Ishikawa (cell line): ENCODE data around the gene CSHL1.

Source experiments
- CEBPB ChIP-seq: IDR thresholded peaks from 2 replicates; pipeline ENCODE4 v1.6.1; 2012
- CREB1 ChIP-seq: IDR thresholded peaks from 2 replicates; pipeline ENCODE4 v1.6.1; 2012; ENCODE audit warnings: low read depth
- EGR1 ChIP-seq: IDR thresholded peaks from 2 replicates; pipeline ENCODE4 v1.6.1; 2012
- EP300 ChIP-seq: IDR thresholded peaks from 2 replicates; pipeline ENCODE4 v1.6.1; 2012; ENCODE audit warnings: borderline replicate concordance
- FOXM1 ChIP-seq: IDR thresholded peaks from 2 replicates; pipeline ENCODE4 v1.6.1; 2012; ENCODE audit warnings: low read depth, borderline replicate concordance
- MAX ChIP-seq: IDR thresholded peaks from 2 replicates; pipeline ENCODE4 v1.6.1; 2012
- NFIC ChIP-seq: IDR thresholded peaks from 2 replicates; pipeline ENCODE4 v1.6.1; 2012
- RAD21 ChIP-seq: IDR thresholded peaks from 2 replicates; pipeline ENCODE4 v1.6.1; 2012; ENCODE audit warnings: low read depth
- REST ChIP-seq: IDR thresholded peaks from 2 replicates; pipeline ENCODE4 v1.6.1; 2012; ENCODE audit warnings: low read depth, mild to moderate bottlenecking
- TAF1 ChIP-seq: IDR thresholded peaks from 2 replicates; pipeline ENCODE4 v1.6.1; 2012; ENCODE audit warnings: low read depth, mild to moderate bottlenecking
- TCF12 ChIP-seq: IDR thresholded peaks from 2 replicates; pipeline ENCODE4 v1.6.1; 2012; ENCODE audit warnings: low read depth
- TEAD4 ChIP-seq: IDR thresholded peaks from 2 replicates; pipeline ENCODE4 v1.6.1; 2012
- USF1 ChIP-seq: IDR thresholded peaks from 2 replicates; pipeline ENCODE4 v1.6.1; 2012
- YY1 ChIP-seq: IDR thresholded peaks from 2 replicates; pipeline ENCODE4 v1.6.1; 2012; ENCODE audit warnings: low read depth
- ZBTB7A ChIP-seq: IDR thresholded peaks from 2 replicates; pipeline ENCODE4 v1.6.1; 2012; ENCODE audit warnings: low read depth

CSHL1 gene

DNA sequence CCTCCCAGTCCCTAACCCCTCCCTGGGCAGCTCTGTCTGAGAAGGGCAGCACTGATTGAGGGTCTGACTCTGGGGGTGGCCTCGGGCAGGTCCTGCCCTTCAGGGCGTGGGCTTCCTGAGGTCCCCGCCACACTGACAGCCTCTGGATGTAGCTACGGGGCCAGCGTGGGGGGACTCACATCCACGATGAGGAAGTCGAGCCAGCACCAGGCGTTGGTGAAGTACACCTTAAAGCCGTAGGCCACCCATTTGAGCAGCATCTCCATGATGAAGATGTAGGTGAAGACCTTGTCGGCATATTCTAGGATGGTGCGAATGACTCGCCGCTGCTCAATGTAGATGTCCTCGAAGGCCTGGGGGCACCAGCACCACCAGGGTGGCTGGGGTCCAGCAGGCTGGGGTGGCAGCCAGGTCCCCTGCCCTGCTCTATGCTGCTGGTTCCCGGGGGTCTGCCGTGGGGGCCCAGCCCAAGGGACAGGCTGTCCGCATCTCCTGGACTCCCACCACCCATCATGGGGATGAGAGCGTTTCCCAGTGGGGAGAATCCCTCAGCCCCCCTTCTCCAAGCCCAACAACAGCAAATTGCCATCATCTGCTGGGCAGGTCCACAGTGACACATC is 36.8 kb upstream of the CSHL1 start:
- TF ChIP-seq TAF1 (no peak), USF1 (no peak), FOXM1 (no peak), CREB1 (no peak), NFIC (no peak), EGR1 (no peak), MAX (no peak), YY1 (no peak), CEBPB (no peak), TCF12 (no peak), RAD21 (no peak), ZBTB7A (no peak)

DNA sequence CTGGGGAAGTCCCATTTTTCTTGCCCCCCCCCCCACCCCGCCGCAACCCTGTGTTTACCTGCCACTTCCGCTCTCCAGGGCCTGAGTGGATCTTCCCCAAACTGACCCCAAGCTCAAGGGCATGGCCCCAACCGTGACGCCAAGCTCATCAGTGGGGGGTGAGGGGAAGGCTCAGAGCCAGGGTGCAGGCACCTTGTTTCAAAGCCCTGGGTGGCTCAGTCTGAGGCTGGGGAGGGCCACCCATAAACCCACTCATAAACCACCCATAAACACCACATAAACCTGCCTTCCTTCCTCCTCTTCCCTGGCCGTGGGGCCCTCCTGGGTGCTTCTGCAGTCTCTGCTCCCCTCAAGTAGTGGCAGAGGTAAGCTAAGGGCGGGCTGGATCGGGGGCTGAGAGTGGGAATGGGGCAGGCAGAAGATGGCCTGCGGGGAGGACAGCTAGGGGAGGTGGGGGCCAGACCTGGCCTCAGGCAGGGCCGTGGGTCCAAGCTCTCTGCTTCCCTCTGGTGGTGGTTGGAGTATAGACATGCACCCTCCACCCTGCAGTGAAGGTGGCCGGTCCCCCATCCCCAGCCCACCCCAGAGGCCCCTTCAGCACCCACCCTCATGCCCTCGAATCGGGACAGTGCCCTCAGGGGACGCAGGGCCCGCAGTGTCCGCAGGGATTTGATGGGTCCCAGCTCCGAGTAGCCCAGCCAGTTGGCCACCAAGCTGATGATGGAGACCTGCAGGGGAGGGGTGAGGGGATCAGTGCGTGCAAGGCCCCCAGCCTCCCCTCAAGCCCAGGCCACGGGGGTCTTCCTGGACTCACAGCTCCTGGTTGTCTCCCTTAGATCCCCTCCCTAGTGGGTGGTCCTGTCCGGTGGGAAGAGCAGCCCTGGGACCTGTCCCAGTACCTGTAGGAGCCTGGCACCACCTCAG is 35.6 kb upstream of the CSHL1 start:
- TF ChIP-seq TCF12 (no peak), RAD21 (peak; percentile 55)

GRCh38 chr17:63945784-63946439 is 34.9 kb upstream of the CSHL1 start:
- peak; percentile 52 for TF ChIP-seq USF1
- TF ChIP-seq NFIC: no peak

- no peak for TF ChIP-seq TEAD4
- no peak for TF ChIP-seq YY1
- no peak for TF ChIP-seq TAF1
- no peak for TF ChIP-seq REST
These were observed 33.9 kb upstream of the CSHL1 start for GRCh38 chr17:63944736-63945499.

DNA sequence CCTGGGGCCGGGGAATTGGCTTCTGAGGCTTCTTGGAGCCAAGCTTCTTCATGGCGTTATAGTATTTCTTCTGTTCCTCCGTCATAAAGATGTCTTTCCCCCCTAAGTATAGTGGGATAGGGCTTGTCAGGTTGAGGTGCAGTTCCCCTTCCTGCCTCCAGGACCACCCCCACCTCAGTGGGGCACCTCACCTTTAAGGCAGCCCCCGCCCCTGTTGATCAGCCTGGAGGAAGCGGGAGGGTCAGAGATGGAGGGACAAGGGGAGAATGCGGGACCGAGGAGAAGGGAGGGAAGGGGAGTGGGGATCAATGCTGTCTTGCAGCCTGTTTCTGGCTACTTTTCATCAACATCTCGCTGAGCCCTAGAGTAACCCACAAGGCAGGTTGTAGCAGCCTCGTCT is 32.7 kb upstream of the CSHL1 start:
- no peak for TF ChIP-seq NFIC

DNA sequence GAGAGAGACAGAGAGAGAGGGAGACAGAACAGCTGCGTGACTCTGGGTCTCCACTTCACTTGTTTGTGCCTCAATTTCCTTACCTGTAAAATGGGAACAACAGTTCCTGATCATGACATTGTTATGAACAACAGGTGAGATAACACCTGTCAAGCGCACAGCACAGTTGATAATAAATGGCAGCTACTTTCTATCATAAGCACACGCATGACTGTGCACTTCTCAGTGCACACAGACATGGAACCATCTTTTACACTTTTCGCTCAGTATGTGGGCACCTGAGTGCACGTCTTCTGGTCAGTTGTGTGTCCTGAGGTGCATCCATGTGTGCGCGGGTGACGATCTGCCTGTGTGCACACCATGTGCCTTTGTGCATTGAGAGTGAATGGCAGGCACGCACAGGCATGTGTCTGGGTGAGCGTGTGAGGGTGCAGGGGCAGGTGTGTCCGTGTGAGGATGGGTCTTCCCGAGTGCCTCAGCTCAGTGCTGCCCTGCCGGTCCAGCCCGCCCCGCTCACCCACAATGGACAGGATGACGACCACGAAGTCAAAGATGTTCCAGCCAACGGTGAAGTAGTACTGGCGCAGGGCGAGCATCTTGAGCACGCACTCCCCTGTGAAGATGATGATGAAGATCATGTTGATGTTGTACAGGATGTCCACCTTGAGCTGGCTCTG is 31.4 kb upstream of the CSHL1 start:
- TF ChIP-seq RAD21: no peak
- no peak for TF ChIP-seq CREB1
- TF ChIP-seq REST: no peak
- TF ChIP-seq TCF12: no peak
- no peak for TF ChIP-seq YY1
- TF ChIP-seq EP300: no peak
- no peak for TF ChIP-seq EGR1
- TF ChIP-seq CEBPB: no peak
- TF ChIP-seq USF1: no peak
